ENCODE measurements around the gene UQCC5.
A peak's percentile ranks its signal among the peaks of the same experiment; 100 is the strongest.

Gene UQCC5, protein sequence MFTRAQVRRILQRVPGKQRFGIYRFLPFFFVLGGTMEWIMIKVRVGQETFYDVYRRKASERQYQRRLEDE

DNA sequence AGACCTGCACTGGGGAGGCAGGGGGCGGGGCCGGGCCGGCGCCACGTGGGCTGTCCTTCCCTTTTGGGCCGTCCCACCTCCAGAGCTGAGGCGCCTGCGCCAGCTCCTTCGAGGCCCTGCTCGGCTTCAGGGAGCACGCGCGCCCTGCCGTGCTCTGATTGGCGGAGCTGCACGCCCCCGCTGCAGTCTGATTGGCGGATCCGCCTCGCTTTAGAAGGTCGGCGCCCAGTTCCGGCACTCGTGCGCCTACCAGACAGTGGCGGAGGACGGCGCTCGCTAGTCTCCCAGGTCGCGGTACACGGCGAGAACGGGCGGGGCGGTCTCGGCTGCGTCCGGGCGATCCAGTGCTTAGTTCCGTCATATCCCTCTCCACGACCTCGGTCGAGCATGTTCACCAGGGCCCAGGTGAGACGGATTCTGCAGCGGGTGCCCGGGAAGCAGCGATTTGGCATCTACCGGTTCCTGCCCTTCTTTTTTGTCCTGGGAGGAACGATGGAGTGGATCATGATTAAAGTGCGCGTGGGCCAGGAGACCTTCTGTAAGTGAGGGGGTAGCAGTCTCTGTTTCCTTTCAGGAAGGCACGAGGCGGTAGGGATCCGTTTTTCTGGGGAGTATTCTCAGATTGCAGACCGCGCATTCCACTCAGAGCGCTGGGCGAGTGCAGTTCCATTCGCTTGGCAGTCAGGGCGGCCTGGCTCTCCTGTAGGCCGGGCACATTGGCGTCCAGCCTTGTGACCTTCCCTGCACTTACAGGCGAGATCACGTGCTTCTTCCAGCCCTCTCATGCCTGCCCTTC lies at the start of gene UQCC5:
UQCC5 (plus strand) TSS at position 237 of the 796 bp plus-strand sequence; CDS start at position 388, 151 bp downstream.
- peak; percentile 88 for DNase-seq (ENCODE audit: low read depth)

DNA sequence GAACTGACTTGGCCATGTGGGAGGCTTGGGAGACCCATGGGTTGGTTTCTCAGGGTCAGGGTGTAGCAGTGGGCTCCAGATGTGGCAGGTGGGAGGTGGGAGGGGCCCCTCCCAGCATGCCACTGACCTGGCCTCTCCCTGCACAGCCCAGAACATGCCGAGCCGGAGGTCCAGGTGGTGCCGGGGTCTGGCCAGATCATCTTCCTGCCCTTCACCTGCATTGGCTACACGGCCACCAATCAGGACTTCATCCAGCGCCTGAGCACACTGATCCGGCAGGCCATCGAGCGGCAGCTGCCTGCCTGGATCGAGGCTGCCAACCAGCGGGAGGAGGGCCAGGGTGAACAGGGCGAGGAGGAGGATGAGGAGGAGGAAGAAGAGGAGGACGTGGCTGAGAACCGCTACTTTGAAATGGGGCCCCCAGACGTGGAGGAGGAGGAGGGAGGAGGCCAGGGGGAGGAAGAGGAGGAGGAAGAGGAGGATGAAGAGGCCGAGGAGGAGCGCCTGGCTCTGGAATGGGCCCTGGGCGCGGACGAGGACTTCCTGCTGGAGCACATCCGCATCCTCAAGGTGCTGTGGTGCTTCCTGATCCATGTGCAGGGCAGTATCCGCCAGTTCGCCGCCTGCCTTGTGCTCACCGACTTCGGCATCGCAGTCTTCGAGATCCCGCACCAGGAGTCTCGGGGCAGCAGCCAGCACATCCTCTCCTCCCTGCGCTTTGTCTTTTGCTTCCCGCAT lies 49.2 kb upstream of the UQCC5 start:
- no peak for DNase-seq (ENCODE audit: low read depth)

DNA sequence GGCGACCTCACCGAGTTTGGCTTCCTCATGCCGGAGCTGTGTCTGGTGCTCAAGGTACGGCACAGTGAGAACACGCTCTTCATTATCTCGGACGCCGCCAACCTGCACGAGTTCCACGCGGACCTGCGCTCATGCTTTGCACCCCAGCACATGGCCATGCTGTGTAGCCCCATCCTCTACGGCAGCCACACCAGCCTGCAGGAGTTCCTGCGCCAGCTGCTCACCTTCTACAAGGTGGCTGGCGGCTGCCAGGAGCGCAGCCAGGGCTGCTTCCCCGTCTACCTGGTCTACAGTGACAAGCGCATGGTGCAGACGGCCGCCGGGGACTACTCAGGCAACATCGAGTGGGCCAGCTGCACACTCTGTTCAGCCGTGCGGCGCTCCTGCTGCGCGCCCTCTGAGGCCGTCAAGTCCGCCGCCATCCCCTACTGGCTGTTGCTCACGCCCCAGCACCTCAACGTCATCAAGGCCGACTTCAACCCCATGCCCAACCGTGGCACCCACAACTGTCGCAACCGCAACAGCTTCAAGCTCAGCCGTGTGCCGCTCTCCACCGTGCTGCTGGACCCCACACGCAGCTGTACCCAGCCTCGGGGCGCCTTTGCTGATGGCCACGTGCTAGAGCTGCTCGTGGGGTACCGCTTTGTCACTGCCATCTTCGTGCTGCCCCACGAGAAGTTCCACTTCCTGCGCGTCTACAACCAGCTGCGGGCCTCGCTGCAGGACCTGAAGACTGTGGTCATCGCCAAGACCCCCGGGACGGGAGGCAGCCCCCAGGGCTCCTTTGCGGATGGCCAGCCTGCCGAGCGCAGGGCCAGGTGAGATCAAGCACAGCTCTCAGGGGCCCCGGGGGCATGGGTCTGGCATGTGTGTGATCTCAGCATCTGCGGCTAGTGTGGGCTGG lies 48.4 kb upstream of the UQCC5 start:
- DNase-seq (ENCODE audit: low read depth) = no peak

DNA sequence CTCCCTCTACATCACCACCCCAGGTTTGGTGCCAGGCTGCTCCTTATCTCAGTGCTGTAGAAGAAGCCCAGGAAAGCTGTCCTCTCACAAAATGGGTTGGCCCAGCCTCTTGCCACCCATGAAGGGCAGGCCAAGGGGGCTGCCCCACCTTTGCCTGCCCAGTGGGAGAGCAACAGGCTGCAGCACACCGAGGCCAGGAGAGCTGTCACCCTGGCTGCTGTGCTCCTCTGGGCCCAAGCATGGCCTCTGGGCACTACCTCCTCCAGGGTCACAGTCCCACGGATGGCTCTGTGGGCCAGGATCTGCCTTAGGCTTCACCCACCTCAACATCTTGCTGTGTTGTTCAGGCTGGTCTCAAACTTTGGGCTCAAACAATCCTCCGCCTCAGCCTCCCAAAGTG lies 47.7 kb upstream of the UQCC5 start:
- no peak for DNase-seq (ENCODE audit: low read depth)

DNA sequence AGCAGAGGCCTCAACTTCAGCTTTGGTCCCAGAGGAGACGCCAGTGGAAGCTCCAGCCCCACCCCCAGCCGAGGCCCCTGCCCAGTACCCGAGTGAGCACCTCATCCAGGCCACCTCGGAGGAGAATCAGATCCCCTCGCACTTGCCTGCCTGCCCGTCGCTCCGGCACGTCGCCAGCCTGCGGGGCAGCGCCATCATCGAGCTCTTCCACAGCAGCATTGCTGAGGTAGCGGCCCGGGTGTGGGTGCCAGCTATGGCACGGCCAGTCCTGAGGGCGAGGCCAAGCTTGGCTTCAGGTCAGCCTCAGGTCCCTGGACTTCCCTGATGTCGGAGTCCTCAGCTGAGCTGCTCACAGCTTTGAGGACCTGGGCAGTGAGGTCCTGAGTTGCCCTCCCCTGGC lies 47.0 kb upstream of the UQCC5 start:
- no peak for DNase-seq (ENCODE audit: low read depth)

DNA sequence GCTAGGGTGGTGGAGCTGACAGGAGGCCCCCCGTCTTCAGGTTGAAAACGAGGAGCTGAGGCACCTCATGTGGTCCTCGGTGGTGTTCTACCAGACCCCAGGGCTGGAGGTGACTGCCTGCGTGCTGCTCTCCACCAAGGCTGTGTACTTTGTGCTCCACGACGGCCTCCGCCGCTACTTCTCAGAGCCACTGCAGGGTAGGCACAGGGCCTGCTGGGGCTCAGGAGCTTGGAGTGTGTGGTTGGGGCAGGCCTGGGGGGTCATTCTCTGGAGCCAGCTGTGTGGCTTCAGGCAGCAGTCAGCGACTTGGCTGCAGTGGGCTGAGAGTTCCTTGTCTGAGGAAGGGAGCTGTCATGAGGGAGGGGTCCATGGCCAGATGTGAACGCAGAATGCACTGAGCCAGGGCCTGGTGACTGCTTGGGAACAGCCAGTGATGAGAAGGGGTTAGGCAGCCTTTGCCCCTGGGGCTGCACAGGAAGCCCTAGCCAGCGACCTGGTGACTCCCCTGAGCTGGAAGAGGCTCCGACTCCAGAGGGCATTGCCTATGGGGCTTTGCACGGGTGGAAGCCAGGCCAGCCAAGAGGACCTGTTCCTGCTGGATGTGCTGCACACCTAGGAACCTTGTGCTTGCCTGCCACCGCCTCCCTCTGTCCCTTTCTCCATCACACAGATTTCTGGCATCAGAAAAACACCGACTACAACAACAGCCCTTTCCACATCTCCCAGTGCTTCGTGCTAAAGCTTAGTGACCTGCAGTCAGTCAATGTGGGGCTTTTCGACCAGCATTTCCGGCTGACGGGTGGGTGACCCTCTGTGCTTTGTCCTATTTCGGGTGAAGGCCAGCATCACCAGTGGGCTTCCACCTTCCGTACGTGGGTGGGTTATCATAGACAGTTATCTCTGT lies 46.1 kb upstream of the UQCC5 start:
- no peak for DNase-seq (ENCODE audit: low read depth)

DNA sequence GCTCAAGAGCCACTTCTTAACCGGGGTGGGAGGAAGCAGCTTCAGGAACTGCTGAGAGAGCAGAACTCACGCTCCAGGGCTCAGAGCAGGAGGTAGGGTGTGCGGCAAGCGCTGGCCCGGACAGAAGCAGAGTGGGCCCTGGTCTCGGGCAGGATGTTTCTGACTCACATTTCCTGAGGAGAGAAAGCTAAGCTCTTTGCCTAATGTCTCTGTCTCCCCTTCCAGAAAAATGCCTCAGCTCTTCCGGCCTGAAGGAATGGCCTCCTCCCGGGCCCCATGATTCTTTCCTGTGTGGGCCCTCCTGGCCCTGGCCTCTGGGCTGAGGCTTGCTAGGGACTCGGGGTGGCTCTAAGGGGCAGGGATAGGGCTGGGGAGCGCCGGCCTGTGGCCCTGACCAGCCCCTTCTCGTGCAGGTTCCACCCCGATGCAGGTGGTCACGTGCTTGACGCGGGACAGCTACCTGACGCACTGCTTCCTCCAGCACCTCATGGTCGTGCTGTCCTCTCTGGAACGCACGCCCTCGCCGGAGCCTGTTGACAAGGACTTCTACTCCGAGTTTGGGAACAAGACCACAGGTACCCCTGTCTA lies 45.4 kb upstream of the UQCC5 start:
- DNase-seq (ENCODE audit: low read depth) = no peak

DNA sequence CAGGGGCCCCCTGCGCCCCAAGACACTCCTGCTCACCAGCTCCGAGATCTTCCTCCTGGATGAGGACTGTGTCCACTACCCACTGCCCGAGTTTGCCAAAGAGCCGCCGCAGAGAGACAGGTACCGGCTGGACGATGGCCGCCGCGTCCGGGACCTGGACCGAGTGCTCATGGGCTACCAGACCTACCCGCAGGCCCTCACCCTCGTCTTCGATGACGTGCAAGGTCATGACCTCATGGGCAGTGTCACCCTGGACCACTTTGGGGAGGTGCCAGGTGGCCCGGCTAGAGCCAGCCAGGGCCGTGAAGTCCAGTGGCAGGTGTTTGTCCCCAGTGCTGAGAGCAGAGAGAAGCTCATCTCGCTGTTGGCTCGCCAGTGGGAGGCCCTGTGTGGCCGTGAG lies 44.3 kb upstream of the UQCC5 start:
- DNase-seq (ENCODE audit: low read depth) = no peak

DNA sequence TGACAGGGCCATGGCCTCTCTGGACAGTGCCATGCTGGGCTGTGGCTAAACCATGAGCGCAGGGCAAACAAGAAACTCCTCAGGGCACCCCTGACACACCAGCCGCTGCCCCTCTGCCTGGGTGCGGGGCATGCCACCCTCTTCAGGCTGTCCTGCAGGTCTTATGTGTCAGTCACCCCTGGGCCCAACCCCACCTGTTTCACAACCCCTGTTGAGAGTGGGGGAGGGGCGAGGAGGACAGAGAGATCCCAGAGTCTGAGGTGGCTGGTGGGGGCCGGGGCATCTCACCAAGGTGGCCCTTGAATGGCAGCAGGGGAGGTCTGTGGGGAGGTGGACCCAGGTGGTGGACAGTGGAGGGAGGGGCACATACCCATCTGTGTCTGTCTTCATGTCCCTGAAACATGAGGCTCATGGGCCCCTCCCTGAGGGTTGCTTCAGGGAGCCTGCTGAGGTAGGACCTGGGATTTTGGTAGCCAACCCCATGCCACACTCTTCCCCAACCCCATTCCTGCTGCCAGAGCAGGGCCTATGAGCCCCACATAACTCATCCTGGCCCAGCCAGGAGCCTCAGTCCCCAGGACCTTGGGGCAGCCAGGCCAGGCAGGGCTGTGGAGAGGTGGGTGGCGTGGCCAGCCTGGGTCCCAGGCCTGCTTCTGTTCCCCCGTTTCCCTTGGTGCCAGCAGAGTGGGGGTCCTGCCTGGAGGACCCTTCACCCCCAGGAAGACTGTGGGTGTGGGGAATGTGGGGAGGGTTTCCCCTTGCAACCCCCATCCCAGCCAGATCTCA lies 43.0 kb upstream of the UQCC5 start:
- DNase-seq (ENCODE audit: low read depth) = no peak

DNA sequence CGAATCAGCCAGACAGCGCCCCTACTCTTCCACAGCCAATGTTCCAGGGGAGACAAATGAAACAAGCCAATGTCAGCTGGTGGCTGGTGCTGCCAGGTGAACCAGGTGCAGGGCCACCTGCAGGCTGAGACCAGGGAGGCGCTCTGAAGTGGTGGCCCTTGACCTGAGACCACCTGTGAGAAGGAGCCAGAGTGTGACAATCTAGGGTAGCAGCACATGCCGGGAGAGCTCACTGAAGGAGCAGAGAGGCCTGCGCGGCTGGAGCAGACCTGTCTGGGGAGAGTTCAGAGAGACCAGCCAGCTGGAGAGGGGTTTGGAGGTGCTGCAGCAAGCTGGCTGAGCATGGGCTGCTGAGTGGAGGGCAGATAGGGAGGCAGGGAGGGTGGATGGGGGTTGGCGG lies 42.0 kb upstream of the UQCC5 start:
- DNase-seq (ENCODE audit: low read depth) = no peak

DNA sequence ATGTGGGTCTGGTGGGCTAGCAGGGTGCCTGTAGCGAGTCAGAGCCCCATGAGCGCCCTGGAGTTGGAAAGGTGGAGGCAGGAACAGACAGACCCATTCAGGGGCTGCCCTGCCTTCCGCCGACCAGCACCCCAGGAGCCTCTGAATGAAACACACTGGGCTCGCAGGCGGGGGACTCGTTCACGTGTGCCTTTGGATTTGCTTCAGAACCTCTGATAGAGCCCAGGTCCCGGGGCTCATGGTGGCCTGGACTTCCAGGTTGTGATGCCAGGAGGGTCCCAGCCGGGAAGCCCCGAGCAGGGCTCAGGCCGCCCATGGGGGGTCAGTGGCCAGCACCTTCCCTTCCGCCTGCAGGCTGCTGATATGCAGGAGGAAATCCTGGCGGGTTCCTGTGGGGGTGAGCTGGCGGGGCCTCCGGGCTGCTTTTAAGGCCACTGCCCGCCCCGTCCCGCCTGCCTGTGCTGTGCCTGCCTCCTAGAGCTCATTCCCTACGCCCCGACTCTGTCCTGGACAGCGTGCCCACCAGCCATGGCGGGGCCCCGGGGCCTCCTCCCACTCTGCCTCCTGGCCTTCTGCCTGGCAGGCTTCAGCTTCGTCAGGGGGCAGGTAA lies 41.4 kb upstream of the UQCC5 start, which contains the start of gene STAB1:
STAB1 (plus strand) TSS at position 453 of the 610 bp plus-strand sequence; CDS start at position 529, 76 bp downstream.
- DNase-seq (ENCODE audit: low read depth) = no peak

DNA sequence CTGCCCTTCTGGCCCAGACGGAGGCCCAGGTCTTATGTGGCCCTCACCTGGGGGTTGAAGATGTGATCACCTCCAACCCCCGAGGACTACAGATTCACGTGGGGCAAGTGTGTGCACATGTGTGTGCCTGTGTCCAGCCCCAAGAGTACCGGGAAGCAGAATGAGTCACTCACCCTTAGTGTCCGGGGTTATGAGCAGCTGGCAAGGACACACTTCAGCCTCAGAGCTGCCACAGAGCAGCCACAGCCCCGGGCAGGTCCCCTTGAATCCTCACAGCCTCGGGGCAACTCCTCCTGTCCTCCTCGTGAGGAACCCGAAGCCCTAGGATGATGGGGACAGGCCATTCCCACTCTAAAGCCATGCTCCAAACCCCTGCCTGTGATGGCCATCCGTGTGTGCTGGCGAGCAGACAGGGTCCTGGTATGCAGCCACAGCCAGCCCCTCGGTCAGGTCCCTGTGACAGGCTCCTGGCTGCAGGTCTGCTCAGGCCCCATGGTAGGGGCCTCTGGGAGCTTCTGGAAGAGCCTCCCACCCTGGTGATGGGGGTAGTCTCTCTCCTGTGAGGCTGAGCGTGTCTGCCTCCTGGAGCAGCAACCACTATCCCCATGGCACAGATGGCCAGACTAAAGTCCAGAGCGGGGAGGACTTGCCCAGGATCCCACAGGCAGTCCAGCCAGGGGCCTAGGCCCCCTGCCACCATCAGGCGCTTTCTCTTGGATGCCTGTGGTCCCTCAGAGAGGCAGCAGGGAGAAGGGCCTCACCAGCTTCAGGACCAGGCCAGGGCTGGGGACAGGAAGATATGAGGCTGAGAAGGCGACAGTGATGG lies 40.4 kb upstream of the UQCC5 start:
- no peak for DNase-seq (ENCODE audit: low read depth)

DNA sequence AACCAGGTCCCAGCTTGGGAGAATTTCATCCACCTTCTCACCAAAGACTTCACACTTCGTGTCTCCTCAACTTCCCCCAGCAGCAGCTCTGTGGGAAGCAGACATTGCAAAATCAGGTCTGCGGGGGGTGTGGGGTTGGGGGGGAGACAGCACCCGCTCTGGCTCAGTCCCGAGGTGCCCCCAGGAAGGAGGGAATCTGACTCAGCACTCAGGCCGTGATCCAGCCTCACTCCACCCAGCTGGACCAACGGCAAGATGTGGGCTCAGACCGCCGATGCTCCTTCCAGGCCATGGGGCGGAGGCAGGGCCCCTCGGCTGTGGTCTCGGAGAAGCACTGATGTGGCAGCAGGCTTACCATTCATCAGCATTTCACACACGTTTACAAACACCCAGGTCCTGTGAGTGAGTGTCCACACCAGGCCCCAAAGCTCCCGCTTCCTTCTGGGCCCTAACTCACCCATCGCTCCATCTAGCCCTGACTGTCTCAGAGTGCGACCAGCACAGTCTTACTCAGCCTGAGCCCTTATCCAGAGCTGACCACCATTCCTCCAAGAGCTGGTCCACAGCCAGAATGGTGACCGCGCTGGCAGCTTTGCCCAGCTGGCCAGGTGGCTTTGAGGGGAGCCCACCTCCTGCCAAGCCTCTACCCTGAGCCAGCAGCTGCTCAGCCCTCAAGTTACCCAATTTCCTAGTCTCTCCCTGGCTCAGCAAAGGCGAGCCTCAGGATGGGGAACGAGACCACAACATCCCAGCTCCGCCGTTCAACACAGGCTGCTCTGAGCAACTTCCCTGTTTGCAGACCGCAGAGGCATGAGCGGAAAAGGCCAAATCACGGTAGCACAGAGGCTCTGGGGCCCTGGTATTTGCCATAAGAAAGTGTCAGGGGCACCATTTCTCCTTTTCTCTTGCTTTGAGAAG lies 38.0 kb upstream of the UQCC5 start:
- DNase-seq (ENCODE audit: low read depth) = no peak

DNA sequence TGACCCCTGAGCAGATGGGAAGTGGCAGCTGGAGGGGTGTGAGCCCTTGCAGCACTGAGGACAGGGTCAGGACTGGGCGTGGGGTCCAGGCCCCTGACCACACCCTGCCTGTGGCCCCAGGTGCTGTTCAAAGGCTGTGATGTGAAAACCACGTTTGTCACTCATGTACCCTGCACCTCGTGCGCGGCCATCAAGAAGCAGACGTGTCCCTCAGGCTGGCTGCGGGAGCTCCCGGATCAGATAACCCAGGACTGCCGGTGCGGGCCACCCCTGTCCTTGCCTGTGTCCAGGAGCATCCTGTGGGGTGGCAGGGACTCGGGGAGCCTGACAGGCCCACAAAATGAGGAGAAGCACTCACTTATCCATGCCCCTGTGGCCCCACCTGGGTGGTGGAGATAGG lies 35.4 kb upstream of the UQCC5 start:
- no peak for DNase-seq (ENCODE audit: low read depth)

DNA sequence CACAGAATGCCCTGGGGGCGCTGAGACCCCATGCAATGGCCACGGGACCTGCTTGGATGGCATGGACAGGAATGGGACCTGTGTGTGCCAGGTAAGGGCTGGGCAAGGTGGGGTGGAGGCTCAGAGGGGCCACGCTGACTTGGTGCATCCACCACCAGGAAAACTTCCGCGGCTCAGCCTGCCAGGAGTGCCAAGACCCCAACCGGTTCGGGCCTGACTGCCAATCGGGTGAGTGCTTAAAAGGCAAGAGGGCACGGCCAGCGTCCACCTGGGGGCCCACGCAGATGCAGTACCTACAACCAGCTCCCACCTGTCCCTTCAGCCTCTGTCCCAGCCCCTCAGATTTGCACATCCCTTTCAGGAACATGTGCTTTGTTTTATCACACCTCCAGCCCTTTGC lies 34.4 kb upstream of the UQCC5 start:
- no peak for DNase-seq (ENCODE audit: low read depth)

DNA sequence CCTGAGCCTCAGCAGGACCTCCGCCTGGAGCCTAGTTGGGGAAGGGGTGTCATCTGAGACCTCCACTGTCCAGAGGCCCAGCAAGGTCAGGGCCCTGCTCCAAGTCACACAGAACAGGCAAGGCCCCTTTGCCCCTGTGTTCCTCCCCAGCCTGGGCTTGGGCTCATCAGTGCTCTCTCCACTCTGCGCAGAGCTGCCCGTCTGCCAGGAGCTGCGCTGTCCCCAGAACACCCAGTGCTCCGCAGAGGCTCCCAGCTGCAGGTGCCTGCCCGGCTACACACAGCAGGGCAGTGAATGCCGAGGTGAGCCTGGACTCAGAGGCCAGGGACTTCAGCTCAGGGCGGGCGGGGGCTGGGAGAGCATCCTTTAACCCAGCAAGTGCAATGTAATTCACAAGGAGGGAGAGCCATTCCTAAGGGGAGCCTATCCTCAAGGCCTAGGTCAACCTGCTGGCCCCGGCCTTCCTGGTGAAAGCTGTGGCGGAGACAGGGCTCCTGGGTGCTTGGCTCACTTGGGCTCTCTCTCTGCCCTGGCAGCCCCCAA lies 33.5 kb upstream of the UQCC5 start:
- DNase-seq (ENCODE audit: low read depth) = no peak

DNA sequence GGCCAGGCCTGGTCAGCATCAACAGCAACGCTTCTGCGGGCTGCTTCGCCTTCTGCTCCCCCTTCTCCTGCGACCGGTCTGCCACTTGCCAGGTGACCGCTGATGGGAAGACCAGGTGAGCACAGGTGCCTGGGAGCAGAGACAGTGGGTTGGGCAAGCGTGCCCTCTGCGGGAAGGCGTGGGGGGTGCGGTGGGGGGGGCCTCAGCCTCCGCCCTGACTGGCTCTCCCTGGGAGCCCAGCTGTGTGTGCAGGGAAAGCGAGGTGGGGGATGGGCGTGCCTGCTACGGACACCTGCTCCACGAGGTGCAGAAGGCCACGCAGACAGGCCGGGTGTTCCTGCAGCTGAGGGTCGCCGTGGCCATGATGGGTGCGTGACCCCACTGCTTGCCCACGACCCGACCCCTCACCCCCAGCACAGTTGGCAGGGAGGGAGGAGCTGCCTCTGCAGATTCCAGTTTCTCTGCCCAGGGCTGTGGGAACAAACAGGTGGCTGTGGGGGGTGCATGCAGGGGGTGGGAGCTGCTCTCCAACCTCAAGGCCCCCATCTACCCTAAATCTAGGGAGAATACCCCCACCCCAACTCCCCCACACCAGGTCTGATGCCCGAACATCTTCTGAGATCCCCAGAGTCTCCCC lies 32.5 kb upstream of the UQCC5 start:
- DNase-seq (ENCODE audit: low read depth) = no peak

Data from stimulated activated CD8-positive, alpha-beta memory T cell treated with anti-CD3 and anti-CD28 coated beads, Interleukin-15, amount 100 ng/mL, for 1 hour (primary cell).